ENCODE data around the gene ENO1. TPM values are rescaled to one million over a fixed set of nuclear protein-coding genes. Genes with fewer than 3 reads are reported as not detected.
"Not testable (repeated sequence)": the region's sequence is repeated elsewhere in the genome, so short reads cannot be mapped to it uniquely, and the experiment has no call there.

The ENO1 gene
- total RNA-seq, 1 donor from 2014 or later: 2,577 TPM

DNA sequence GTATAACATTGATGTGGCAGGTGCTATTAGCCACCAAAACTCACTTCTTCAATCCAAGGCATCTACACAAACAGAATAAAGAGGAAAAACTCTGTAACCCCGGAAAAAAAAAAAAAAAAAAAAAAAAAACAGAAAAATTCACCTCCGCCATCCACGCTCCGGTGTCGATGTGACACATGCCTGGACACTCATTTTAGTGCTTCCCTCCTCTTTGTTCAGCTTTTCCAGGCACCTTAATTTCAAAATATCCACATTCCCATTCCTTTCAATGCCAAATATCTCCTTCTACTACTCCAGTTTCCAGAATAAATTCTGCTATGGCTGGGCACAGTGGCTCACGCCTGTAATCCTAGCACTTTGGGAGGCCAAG is 55.2 kb downstream of the ENO1 start:
- TF ChIP-seq, protein P1, sequence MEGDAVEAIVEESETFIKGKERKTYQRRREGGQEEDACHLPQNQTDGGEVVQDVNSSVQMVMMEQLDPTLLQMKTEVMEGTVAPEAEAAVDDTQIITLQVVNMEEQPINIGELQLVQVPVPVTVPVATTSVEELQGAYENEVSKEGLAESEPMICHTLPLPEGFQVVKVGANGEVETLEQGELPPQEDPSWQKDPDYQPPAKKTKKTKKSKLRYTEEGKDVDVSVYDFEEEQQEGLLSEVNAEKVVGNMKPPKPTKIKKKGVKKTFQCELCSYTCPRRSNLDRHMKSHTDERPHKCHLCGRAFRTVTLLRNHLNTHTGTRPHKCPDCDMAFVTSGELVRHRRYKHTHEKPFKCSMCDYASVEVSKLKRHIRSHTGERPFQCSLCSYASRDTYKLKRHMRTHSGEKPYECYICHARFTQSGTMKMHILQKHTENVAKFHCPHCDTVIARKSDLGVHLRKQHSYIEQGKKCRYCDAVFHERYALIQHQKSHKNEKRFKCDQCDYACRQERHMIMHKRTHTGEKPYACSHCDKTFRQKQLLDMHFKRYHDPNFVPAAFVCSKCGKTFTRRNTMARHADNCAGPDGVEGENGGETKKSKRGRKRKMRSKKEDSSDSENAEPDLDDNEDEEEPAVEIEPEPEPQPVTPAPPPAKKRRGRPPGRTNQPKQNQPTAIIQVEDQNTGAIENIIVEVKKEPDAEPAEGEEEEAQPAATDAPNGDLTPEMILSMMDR (conservative IDR thresholded peaks at IDR 0.05; ENCODE audit: low read depth, low read length): no peak
- no peak for DNase-seq (ENCODE audit: low read depth)

DNA sequence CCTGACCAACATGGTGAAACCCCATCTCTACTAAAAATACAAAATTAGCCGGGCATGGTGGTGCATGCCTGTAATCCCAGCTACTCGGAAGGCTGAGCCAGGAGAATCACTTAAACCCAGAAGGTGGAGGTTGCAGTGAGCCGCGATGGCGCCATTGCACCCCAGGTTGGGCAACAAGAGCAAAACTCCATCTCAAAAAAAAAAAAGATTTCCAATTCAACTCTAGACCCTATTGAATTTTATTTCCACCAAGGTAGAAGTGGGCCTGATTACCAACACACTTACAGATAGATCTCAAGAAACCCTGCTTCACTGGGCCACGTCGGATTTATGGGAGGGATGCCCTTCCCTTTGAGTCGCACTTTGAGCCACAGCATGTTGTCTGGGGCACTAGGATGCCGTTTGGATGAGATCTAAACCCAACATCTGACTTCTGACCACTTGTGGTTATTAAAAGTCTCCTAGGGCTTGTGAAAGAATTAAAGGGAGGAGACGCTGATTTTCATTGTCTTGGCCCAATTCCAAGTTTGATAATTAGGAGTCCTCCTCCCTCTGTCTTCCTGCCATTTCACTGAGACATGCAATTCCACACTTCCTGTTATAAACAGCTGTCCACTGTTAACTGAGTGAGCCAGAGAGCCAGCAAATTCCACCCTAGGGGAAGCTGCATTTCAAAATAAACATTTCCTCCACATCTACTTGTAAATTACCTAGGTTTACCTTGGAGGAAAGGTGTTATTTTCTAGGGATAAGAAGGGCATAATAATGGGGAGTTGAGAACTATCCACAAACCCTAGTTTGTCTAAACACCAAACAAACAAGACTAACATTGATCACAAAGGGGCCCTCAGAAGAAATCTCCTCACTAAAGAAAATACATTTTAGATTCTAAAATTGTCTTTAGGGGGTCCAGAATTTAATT is 55.9 kb downstream of the ENO1 start:
- H3K4me3 ChIP-seq (ENCODE audit: low read depth, low read length): no peak overlapping the region
- TF ChIP-seq, protein P1 (conservative IDR thresholded peaks at IDR 0.05; ENCODE audit: low read depth, low read length): no peak
- DNase-seq (ENCODE audit: low read depth): no peak

More for the DNA sequence above, 55.2 kb downstream of the ENO1 start:
- no peak overlapping the region for H3K4me3 ChIP-seq (ENCODE audit: low read depth, low read length)

DNA sequence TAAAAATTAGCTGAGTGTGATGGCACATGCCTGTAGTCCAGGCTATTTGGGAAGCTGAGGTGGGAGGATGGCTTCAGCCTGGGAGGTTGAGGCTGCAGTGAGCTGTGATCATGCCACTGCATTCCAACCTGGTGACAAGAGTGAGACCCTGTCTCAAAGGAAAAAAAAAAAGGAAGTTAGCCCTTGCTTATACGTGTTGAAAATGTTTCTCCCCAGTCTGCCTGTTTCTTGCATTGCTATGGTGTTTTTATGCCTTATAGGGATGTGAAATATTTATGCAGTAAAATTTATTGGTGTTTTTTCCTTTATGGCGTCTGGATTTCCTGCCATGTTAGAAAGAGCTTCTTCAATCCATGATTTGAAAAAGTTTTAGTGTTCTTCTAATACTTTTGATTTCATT is 57.4 kb downstream of the ENO1 start:
- H3K4me3 ChIP-seq (ENCODE audit: low read depth, low read length): no peak overlapping the region
- DNase-seq (ENCODE audit: low read depth): no peak
- TF ChIP-seq, protein P1 (conservative IDR thresholded peaks at IDR 0.05; ENCODE audit: low read depth, low read length): no peak

DNA sequence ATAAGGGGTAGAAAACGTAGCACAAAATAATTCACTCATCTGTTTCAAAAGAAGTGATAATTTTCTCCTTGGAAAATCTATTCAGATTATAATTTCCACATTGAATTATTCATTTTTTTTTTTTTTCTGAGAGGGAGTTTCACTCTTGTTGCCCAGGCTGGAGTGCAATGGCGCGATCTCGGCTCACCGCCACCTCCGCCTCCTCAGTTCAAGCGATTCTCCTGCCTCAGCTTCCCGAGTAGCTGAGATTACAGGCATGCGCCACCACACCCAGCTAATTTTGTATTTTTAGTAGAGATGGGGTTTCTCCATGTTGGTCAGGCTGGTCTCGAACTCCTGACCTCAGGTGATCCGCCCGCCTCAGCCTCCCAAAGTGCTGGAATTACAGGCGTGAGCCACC is 59.7 kb downstream of the ENO1 start:
- H3K4me3 ChIP-seq (ENCODE audit: low read depth, low read length): peak overlapping the region; percentile 77
- not testable (repeated sequence) for DNase-seq (ENCODE audit: low read depth)

DNA sequence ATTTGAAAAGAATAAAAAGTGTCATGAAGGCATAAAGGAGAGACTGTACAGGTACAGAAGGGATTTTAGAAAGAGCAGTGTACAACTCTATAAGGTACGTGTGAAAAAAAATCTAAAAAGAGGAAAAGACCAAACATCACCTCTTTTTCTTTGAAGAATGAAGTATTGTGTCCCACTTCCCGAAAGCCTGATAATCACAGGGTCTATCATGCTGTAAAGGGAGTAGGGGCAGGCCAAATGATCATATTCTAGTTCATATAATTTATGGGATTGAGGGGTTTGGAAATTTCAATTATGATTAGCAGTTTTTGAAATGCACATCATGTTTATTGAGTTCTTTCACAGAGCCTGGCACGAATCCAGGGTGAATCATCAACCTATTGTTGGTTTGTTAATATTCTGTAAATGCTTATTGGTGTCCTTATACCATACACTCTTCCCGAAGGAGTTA is 60.1 kb downstream of the ENO1 start:
- TF ChIP-seq, protein P1 (conservative IDR thresholded peaks at IDR 0.05; ENCODE audit: low read depth, low read length): no peak
- DNase-seq (ENCODE audit: low read depth): no peak
- H3K4me3 ChIP-seq (ENCODE audit: low read depth, low read length): peak overlapping the region; percentile 77

DNA sequence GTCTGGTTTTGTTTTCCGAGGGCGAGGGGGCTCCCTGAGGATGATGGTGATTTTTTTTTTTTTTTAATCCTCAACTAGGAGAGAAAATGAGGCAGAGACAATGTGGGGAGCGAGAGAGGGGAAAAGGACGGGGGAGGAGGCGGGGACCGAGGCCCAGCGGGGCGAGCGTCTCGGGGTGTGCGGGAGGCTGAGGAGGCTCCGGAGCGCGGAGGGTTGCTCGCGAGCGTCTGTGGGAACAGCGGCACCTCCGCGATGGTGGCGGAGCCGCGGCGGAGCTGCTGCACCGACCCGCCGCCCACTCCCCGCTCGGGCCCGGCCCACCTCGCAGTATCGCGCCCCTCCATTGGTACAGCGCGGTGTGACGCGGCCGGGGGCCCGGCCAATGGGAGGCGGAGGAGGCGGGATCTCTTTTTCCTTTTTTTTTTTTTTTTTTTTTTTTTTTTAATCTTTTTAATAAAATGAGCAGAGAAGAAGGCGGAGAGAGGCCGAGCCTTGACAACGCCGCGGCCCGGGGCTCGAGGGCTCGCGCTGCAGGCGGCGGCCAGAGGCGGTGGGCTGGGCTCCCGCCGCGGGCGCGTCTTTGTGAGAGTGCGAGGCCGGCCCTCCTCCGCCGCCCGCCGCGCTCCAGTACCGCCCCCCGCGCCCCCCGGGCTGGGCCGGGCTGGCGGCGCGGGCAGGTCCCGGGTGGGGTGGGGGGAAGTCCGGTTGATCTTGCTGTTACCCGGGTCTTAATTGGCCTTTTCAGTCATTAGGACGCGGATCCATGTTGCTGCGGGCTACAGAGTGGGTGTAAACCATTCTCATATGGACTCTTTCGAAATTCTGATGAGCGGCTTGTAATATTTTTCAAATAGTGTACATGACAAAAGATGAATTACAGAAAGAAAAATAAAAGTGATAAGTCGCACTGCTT is 60.8 kb downstream of the ENO1 start, which contains the start of gene RERE:
TSS of gene RERE (minus strand) at position 229 of the 913 bp plus-strand sequence.
- TF ChIP-seq, protein P1 (conservative IDR thresholded peaks at IDR 0.05; ENCODE audit: low read depth, low read length): peak; percentile 9
- DNase-seq (ENCODE audit: low read depth): no peak
- peak within 1 kb of the TSS; percentile 77 for H3K4me3 ChIP-seq (ENCODE audit: low read depth, low read length)

DNA sequence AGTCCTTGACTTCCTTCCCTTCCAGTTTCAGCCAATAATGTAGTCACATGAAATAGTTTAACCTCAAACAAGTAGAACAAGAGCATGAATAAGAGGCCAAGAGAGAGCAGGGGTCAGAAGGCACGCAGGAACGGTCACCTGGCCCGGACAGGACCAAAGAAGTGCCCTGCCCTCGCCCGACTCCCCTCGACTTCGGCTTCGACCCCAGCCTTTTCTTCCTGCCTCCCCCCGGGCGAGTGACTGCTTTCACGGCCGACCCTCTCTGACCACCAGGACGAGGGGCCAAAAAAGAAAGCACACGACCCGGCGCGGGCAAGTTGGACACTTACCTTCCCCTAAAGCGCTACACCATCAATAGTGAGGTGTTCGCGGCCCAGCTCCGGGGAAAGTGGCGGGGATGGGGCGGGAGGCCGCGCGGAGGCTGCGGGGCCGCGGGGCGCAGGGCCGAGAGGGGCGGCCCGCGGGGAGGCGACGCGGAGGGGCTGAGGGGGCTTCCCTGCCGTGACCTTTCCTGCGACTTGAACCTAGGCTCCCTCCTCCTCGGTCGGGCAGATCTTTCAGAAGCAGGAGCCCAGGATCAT is 61.6 kb downstream of the ENO1 start:
- TF ChIP-seq, protein P1 (conservative IDR thresholded peaks at IDR 0.05; ENCODE audit: low read depth, low read length): no peak
- no peak for DNase-seq (ENCODE audit: low read depth)

More for the DNA sequence above, 61.6 kb downstream of the ENO1 start:
- H3K4me3 ChIP-seq (ENCODE audit: low read depth, low read length): peak overlapping the region; percentile 77
